Activated naive CD8-positive, alpha-beta T cell (primary cell): ENCODE results near the gene FAM20C.

Experiments
- H3K27ac Mint-ChIP-seq: one replicate; pipeline ENCODE4 v1.8.0; 2021; ENCODE audit warnings: mixed read lengths
- H3K27me3 Mint-ChIP-seq: one replicate; pipeline ENCODE4 v1.8.0; 2021; ENCODE audit warnings: mixed read lengths
- H3K36me3 Mint-ChIP-seq: one replicate; pipeline ENCODE4 v1.8.0; 2021; ENCODE audit warnings: mixed read lengths
- H3K4me1 Mint-ChIP-seq: one replicate; pipeline ENCODE4 v1.8.0; 2021; ENCODE audit warnings: low read depth, mixed read lengths
- H3K4me3 Mint-ChIP-seq: one replicate; pipeline ENCODE4 v1.8.0; 2021; ENCODE audit warnings: mild to moderate bottlenecking, mixed read lengths
- H3K9me3 Mint-ChIP-seq: one replicate; pipeline ENCODE4 v1.8.0; 2021; ENCODE audit warnings: low read depth, mixed read lengths

Gene FAM20C

GRCh38 chr7:216360-217300, 24.3 kb downstream of the FAM20C start:
- Mint-ChIP-seq H3K4me3 (no peak overlapping the region), H3K27me3 (no peaks in the 10 kb centered on the region), H3K4me1 (no peaks in the 10 kb centered on the region), H3K9me3 (no peaks in the 10 kb centered on the region), H3K36me3 (no peaks in the 10 kb centered on the region), H3K27ac (no peak overlapping the region)

DNA sequence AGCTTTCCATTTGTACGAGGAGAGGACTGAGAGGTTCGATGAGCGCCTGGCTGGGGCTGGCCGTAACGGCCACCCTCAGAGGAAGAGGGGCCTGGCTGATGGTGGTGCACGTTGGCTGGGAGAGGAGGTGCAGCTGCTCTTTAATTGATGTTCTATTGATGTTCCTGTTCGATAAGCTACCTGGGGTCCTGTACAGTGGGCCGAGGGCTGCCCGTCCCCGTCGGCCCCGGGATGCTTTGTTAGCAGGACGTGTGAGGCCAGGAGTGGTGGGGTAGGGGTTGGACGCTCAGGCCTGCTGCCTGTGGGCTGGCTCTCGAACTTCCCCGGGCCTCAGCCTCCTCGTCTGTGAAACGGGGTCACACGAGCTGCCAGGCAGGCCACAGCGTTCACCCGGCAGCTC, 25.4 kb downstream of the FAM20C start:
- no peaks in the 10 kb centered on the region for H3K27me3 Mint-ChIP-seq
- no peaks in the 10 kb centered on the region for H3K36me3 Mint-ChIP-seq
- H3K9me3 Mint-ChIP-seq: no peaks in the 10 kb centered on the region
- no peak overlapping the region for H3K27ac Mint-ChIP-seq
- no peak overlapping the region for H3K4me3 Mint-ChIP-seq
- no peaks in the 10 kb centered on the region for H3K4me1 Mint-ChIP-seq

DNA sequence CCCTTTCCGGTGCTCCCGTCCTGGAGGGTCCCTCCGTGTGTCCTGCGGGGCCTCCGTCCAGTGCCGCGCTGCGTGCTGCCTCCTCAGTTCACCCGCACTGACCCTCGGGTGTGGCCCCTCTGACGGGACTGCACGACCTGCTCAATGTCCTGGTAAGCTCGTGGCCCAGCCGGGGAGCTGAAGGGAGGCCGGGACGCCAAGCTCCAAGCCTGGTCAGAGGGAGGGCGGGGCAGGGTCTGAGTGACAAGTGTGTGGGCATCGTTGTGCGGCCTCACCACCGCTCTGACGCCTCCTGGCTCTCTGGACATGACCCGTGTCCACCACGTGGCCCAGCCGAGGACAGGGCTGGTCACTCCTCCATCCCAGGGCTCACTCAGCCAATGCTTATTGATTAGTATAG, 25.9 kb downstream of the FAM20C start:
- H3K4me3 Mint-ChIP-seq: no peak overlapping the region
- no peaks in the 10 kb centered on the region for H3K4me1 Mint-ChIP-seq
- H3K36me3 Mint-ChIP-seq: no peaks in the 10 kb centered on the region
- H3K9me3 Mint-ChIP-seq: no peaks in the 10 kb centered on the region
- no peaks in the 10 kb centered on the region for H3K27me3 Mint-ChIP-seq
- no peak overlapping the region for H3K27ac Mint-ChIP-seq

GRCh38 chr7:218896-219580, 26.7 kb downstream of the FAM20C start:
- Mint-ChIP-seq H3K27ac (no peak overlapping the region), H3K27me3 (no peaks in the 10 kb centered on the region), H3K36me3 (no peaks in the 10 kb centered on the region), H3K9me3 (no peaks in the 10 kb centered on the region), H3K4me1 (no peaks in the 10 kb centered on the region), H3K4me3 (no peak overlapping the region)

- Mint-ChIP-seq H3K4me1 (no peaks in the 10 kb centered on the region), H3K4me3 (no peak overlapping the region), H3K27ac (no peak overlapping the region)
These were observed 27.3 kb downstream of the FAM20C start for GRCh38 chr7:219581-220150.

GRCh38 chr7:220151-220841, 27.9 kb downstream of the FAM20C start:
- Mint-ChIP-seq H3K4me1 (no peaks in the 10 kb centered on the region), H3K27me3 (no peaks in the 10 kb centered on the region), H3K27ac (no peak overlapping the region), H3K9me3 (no peaks in the 10 kb centered on the region), H3K4me3 (no peak overlapping the region), H3K36me3 (no peaks in the 10 kb centered on the region)

More at GRCh38 chr7:219581-220150, 27.3 kb downstream of the FAM20C start:
- Mint-ChIP-seq H3K36me3 (no peaks in the 10 kb centered on the region), H3K27me3 (no peaks in the 10 kb centered on the region), H3K9me3 (no peaks in the 10 kb centered on the region)

DNA sequence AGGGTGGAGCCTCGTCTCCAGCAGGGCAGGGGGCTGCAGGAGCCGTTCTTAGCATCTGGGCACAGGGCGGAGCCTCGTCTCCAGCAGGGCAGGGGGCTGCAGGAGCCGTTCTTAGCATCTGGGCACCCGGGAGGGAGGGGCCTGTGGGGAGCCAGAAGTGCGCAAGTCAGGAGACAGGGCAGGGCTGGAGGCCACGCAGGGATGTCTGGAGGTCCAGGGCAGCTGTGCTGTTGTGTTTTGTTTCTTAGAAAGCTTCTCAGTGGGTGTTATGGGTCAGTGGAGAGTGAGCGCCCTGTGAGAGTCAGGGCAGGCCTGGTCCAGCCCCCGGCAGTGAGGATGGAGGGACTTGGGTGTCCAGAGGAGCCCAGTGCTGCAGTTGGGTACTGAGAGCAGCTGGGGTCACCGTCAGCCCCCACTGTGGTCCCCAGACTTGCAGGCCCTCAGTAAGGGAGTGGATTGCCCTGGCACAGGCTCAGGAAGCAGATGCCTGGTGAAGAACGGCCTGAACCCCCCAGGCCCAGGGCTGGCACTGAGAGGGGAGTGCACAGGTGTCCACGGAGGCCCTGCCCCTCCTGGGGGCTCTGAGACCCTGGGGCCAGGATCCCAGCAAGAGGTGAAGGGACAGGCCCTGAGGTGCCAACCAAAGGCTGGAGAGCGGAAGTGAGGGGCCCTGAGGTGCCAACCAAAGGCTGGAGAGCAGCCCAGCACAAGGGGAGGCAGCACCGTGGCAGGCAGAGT, 29.8 kb downstream of the FAM20C start:
- no peaks in the 10 kb centered on the region for H3K9me3 Mint-ChIP-seq
- no peaks in the 10 kb centered on the region for H3K36me3 Mint-ChIP-seq
- no peaks in the 10 kb centered on the region for H3K27me3 Mint-ChIP-seq
- H3K4me3 Mint-ChIP-seq: no peak overlapping the region
- H3K4me1 Mint-ChIP-seq: no peaks in the 10 kb centered on the region
- no peak overlapping the region for H3K27ac Mint-ChIP-seq

GRCh38 chr7:222716-223041, 30.3 kb downstream of the FAM20C start:
- Mint-ChIP-seq H3K27ac (no peak overlapping the region), H3K4me3 (no peak overlapping the region), H3K27me3 (no peaks in the 10 kb centered on the region), H3K36me3 (no peaks in the 10 kb centered on the region), H3K9me3 (no peaks in the 10 kb centered on the region), H3K4me1 (no peaks in the 10 kb centered on the region)

DNA sequence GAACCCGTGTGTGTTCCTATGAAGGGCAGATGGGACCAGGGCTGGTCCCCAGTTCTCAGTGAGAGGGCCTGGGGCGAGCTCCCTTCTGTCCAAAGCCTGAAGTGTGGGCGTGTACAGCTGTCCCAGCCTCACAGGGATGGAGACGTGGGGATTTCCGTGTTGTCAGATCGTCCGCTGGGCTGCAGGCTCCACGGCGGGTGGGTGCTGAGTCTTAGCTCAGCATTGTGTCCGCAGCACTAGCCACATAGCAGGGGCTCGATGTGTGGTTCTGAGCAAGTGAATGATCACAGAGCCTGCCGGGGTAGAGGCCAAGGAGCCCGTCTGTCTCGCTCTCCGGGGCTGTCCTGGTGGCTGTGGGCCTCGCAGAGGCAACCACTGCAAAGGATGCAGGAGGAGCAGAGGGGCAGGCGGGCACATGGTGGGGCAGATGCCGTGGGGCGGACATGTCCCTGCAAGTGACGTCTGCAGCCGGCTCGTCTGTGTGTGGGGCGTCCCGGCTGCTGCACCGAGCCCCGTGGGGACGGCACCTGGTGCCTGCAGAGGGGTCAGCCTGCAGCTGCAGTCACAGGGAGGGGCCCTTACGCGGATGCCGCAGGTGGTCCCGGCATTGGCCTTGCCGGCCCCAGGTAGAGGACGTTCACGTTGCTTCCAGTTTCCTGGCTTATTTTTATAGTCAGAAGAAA, 30.9 kb downstream of the FAM20C start:
- Mint-ChIP-seq H3K27ac (no peak overlapping the region), H3K27me3 (no peaks in the 10 kb centered on the region), H3K9me3 (no peaks in the 10 kb centered on the region), H3K36me3 (no peaks in the 10 kb centered on the region), H3K4me3 (no peak overlapping the region), H3K4me1 (no peaks in the 10 kb centered on the region)

GRCh38 chr7:223861-224260, 31.5 kb downstream of the FAM20C start:
- Mint-ChIP-seq H3K27ac (no peak overlapping the region), H3K27me3 (no peaks in the 10 kb centered on the region), H3K36me3 (no peaks in the 10 kb centered on the region), H3K4me1 (no peaks in the 10 kb centered on the region), H3K9me3 (no peaks in the 10 kb centered on the region), H3K4me3 (no peak overlapping the region)

- Mint-ChIP-seq H3K27ac (no peak overlapping the region), H3K4me3 (no peak overlapping the region), H3K27me3 (no peaks in the 10 kb centered on the region), H3K4me1 (no peaks in the 10 kb centered on the region), H3K36me3 (no peaks in the 10 kb centered on the region), H3K9me3 (no peaks in the 10 kb centered on the region)
These were observed 34.0 kb downstream of the FAM20C start for GRCh38 chr7:226281-226895.

- H3K9me3 Mint-ChIP-seq: no peaks in the 10 kb centered on the region
- no peaks in the 10 kb centered on the region for H3K4me1 Mint-ChIP-seq
- H3K36me3 Mint-ChIP-seq: no peaks in the 10 kb centered on the region
- no peak overlapping the region for H3K4me3 Mint-ChIP-seq
- H3K27ac Mint-ChIP-seq: no peak overlapping the region
- no peaks in the 10 kb centered on the region for H3K27me3 Mint-ChIP-seq
These were observed 35.6 kb downstream of the FAM20C start for GRCh38 chr7:227926-228325.

GRCh38 chr7:228610-229009, 36.2 kb downstream of the FAM20C start:
- H3K36me3 Mint-ChIP-seq: no peaks in the 10 kb centered on the region

More at GRCh38 chr7:228610-229009, 36.2 kb downstream of the FAM20C start:
- Mint-ChIP-seq H3K4me3 (no peak overlapping the region), H3K27ac (no peak overlapping the region), H3K4me1 (no peaks in the 10 kb centered on the region), H3K27me3 (no peaks in the 10 kb centered on the region), H3K9me3 (no peaks in the 10 kb centered on the region)
